ENCODE data around the gene MID1IP1.

Gene MID1IP1

GRCh38 chrX:38817004-38817703 is 15.9 kb downstream of the MID1IP1 start:
- H3K9me3 ChIP-seq (ENCODE audit: control insufficient read depth, insufficient read depth, low read length): no peaks in the 10 kb centered on the region
- no peak overlapping the region for H3K9ac ChIP-seq (ENCODE audit: low read depth, low read length)
- H3K4me3 ChIP-seq (ENCODE audit: low read depth, low read length): no peak overlapping the region
- peaks cover 11% of the 10 kb centered on the region; the same call in 1 of the 2 replicates for H3K4me1 ChIP-seq (ENCODE audit: control insufficient read depth, insufficient read depth, low read length)
- no peak overlapping the region for H3K27ac ChIP-seq (ENCODE audit: low read depth, low read length)
- no peaks in the 10 kb centered on the region for H3K27me3 ChIP-seq (ENCODE audit: control insufficient read depth, insufficient read depth, low read length)
- no peaks in the 10 kb centered on the region for H3K36me3 ChIP-seq (ENCODE audit: control insufficient read depth, insufficient read depth, low read length)

- Histone ChIP-seq H3K9me3 (ENCODE audit: control insufficient read depth, insufficient read depth, low read length) (no peaks in the 10 kb centered on the region), H3K9ac (ENCODE audit: low read depth, low read length) (no peak overlapping the region), H3K4me3 (ENCODE audit: low read depth, low read length) (no peak overlapping the region), H3K27me3 (ENCODE audit: control insufficient read depth, insufficient read depth, low read length) (no peaks in the 10 kb centered on the region), H3K4me1 (ENCODE audit: control insufficient read depth, insufficient read depth, low read length) (peaks cover 11% of the 10 kb centered on the region; the same call in 1 of the 2 replicates), H3K36me3 (ENCODE audit: control insufficient read depth, insufficient read depth, low read length) (no peaks in the 10 kb centered on the region), H3K27ac (ENCODE audit: low read depth, low read length) (no peak overlapping the region)
These were observed 17.9 kb downstream of the MID1IP1 start for GRCh38 chrX:38819163-38819562.

GRCh38 chrX:38819709-38820108 is 18.4 kb downstream of the MID1IP1 start:
- H3K27me3 ChIP-seq (ENCODE audit: control insufficient read depth, insufficient read depth, low read length): no peaks in the 10 kb centered on the region

GRCh38 chrX:38820751-38821150 is 19.5 kb downstream of the MID1IP1 start:
- Histone ChIP-seq H3K36me3 (ENCODE audit: control insufficient read depth, insufficient read depth, low read length) (no peaks in the 10 kb centered on the region), H3K4me1 (ENCODE audit: control insufficient read depth, insufficient read depth, low read length) (peaks cover 11% of the 10 kb centered on the region; the same call in 1 of the 2 replicates), H3K27me3 (ENCODE audit: control insufficient read depth, insufficient read depth, low read length) (no peaks in the 10 kb centered on the region), H3K4me3 (ENCODE audit: low read depth, low read length) (no peak overlapping the region), H3K9ac (ENCODE audit: low read depth, low read length) (no peak overlapping the region), H3K27ac (ENCODE audit: low read depth, low read length) (no peak overlapping the region), H3K9me3 (ENCODE audit: control insufficient read depth, insufficient read depth, low read length) (no peaks in the 10 kb centered on the region)

More at GRCh38 chrX:38819709-38820108, 18.4 kb downstream of the MID1IP1 start:
- no peak overlapping the region for H3K27ac ChIP-seq (ENCODE audit: low read depth, low read length)
- no peak overlapping the region for H3K4me3 ChIP-seq (ENCODE audit: low read depth, low read length)
- peaks cover 11% of the 10 kb centered on the region; the same call in 1 of the 2 replicates for H3K4me1 ChIP-seq (ENCODE audit: control insufficient read depth, insufficient read depth, low read length)
- H3K9me3 ChIP-seq (ENCODE audit: control insufficient read depth, insufficient read depth, low read length): no peaks in the 10 kb centered on the region
- H3K9ac ChIP-seq (ENCODE audit: low read depth, low read length): no peak overlapping the region
- no peaks in the 10 kb centered on the region for H3K36me3 ChIP-seq (ENCODE audit: control insufficient read depth, insufficient read depth, low read length)

GRCh38 chrX:38824176-38824575 is 22.9 kb downstream of the MID1IP1 start:
- Histone ChIP-seq H3K4me3 (ENCODE audit: low read depth, low read length) (no peak overlapping the region), H3K36me3 (ENCODE audit: control insufficient read depth, insufficient read depth, low read length) (no peaks in the 10 kb centered on the region), H3K9ac (ENCODE audit: low read depth, low read length) (no peak overlapping the region), H3K4me1 (ENCODE audit: control insufficient read depth, insufficient read depth, low read length) (0 out of 2 replicates have a peak, but pooled peaks cover 3% of the 10 kb centered on the region), H3K9me3 (ENCODE audit: control insufficient read depth, insufficient read depth, low read length) (no peaks in the 10 kb centered on the region), H3K27me3 (ENCODE audit: control insufficient read depth, insufficient read depth, low read length) (no peaks in the 10 kb centered on the region), H3K27ac (ENCODE audit: low read depth, low read length) (no peak overlapping the region)

GRCh38 chrX:38831949-38832348 is 30.7 kb downstream of the MID1IP1 start:
- Histone ChIP-seq H3K9me3 (ENCODE audit: control insufficient read depth, insufficient read depth, low read length) (no peaks in the 10 kb centered on the region), H3K4me3 (ENCODE audit: low read depth, low read length) (no peak overlapping the region), H3K4me1 (ENCODE audit: control insufficient read depth, insufficient read depth, low read length) (no peaks in the 10 kb centered on the region), H3K27ac (ENCODE audit: low read depth, low read length) (no peak overlapping the region), H3K36me3 (ENCODE audit: control insufficient read depth, insufficient read depth, low read length) (no peaks in the 10 kb centered on the region), H3K9ac (ENCODE audit: low read depth, low read length) (no peak overlapping the region), H3K27me3 (ENCODE audit: control insufficient read depth, insufficient read depth, low read length) (no peaks in the 10 kb centered on the region)

- Histone ChIP-seq H3K9me3 (ENCODE audit: control insufficient read depth, insufficient read depth, low read length) (no peaks in the 10 kb centered on the region), H3K9ac (ENCODE audit: low read depth, low read length) (no peak overlapping the region), H3K27me3 (ENCODE audit: control insufficient read depth, insufficient read depth, low read length) (no peaks in the 10 kb centered on the region)
These were observed 36.1 kb downstream of the MID1IP1 start for GRCh38 chrX:38837389-38837788.

GRCh38 chrX:38839277-38839676 is 38.0 kb downstream of the MID1IP1 start:
- H3K4me3 ChIP-seq (ENCODE audit: low read depth, low read length): no peak overlapping the region
- no peaks in the 10 kb centered on the region for H3K4me1 ChIP-seq (ENCODE audit: control insufficient read depth, insufficient read depth, low read length)
- no peak overlapping the region for H3K9ac ChIP-seq (ENCODE audit: low read depth, low read length)
- H3K36me3 ChIP-seq (ENCODE audit: control insufficient read depth, insufficient read depth, low read length): no peaks in the 10 kb centered on the region
- no peaks in the 10 kb centered on the region for H3K27me3 ChIP-seq (ENCODE audit: control insufficient read depth, insufficient read depth, low read length)
- no peaks in the 10 kb centered on the region for H3K9me3 ChIP-seq (ENCODE audit: control insufficient read depth, insufficient read depth, low read length)
- H3K27ac ChIP-seq (ENCODE audit: low read depth, low read length): no peak overlapping the region

More at GRCh38 chrX:38837389-38837788, 36.1 kb downstream of the MID1IP1 start:
- H3K4me1 ChIP-seq (ENCODE audit: control insufficient read depth, insufficient read depth, low read length): no peaks in the 10 kb centered on the region
- H3K4me3 ChIP-seq (ENCODE audit: low read depth, low read length): no peak overlapping the region
- no peaks in the 10 kb centered on the region for H3K36me3 ChIP-seq (ENCODE audit: control insufficient read depth, insufficient read depth, low read length)
- H3K27ac ChIP-seq (ENCODE audit: low read depth, low read length): no peak overlapping the region

- Histone ChIP-seq H3K27me3 (ENCODE audit: control insufficient read depth, insufficient read depth, low read length) (no peaks in the 10 kb centered on the region), H3K4me1 (ENCODE audit: control insufficient read depth, insufficient read depth, low read length) (no peaks in the 10 kb centered on the region), H3K4me3 (ENCODE audit: low read depth, low read length) (no peak overlapping the region), H3K36me3 (ENCODE audit: control insufficient read depth, insufficient read depth, low read length) (no peaks in the 10 kb centered on the region), H3K9me3 (ENCODE audit: control insufficient read depth, insufficient read depth, low read length) (no peaks in the 10 kb centered on the region), H3K27ac (ENCODE audit: low read depth, low read length) (no peak overlapping the region), H3K9ac (ENCODE audit: low read depth, low read length) (no peak overlapping the region)
These were observed 38.7 kb downstream of the MID1IP1 start for GRCh38 chrX:38839944-38840343.

- no peak overlapping the region for H3K27ac ChIP-seq (ENCODE audit: low read depth, low read length)
- H3K27me3 ChIP-seq (ENCODE audit: control insufficient read depth, insufficient read depth, low read length): no peaks in the 10 kb centered on the region
- H3K4me1 ChIP-seq (ENCODE audit: control insufficient read depth, insufficient read depth, low read length): no peaks in the 10 kb centered on the region
- no peak overlapping the region for H3K9ac ChIP-seq (ENCODE audit: low read depth, low read length)
- H3K36me3 ChIP-seq (ENCODE audit: control insufficient read depth, insufficient read depth, low read length): no peaks in the 10 kb centered on the region
- no peak overlapping the region for H3K4me3 ChIP-seq (ENCODE audit: low read depth, low read length)
- no peaks in the 10 kb centered on the region for H3K9me3 ChIP-seq (ENCODE audit: control insufficient read depth, insufficient read depth, low read length)
These were observed 40.5 kb downstream of the MID1IP1 start for GRCh38 chrX:38841750-38842149.

GRCh38 chrX:38845426-38845825 is 44.2 kb downstream of the MID1IP1 start:
- Histone ChIP-seq H3K4me1 (ENCODE audit: control insufficient read depth, insufficient read depth, low read length) (no peaks in the 10 kb centered on the region), H3K9ac (ENCODE audit: low read depth, low read length) (no peak overlapping the region), H3K4me3 (ENCODE audit: low read depth, low read length) (no peak overlapping the region)

More at GRCh38 chrX:38845426-38845825, 44.2 kb downstream of the MID1IP1 start:
- Histone ChIP-seq H3K27ac (ENCODE audit: low read depth, low read length) (no peak overlapping the region), H3K36me3 (ENCODE audit: control insufficient read depth, insufficient read depth, low read length) (no peaks in the 10 kb centered on the region), H3K27me3 (ENCODE audit: control insufficient read depth, insufficient read depth, low read length) (no peaks in the 10 kb centered on the region), H3K9me3 (ENCODE audit: control insufficient read depth, insufficient read depth, low read length) (no peaks in the 10 kb centered on the region)

All from HUES48 (cell line).